Epithelial cell of prostate (primary cell): ENCODE results near the gene CDKN2B-AS1.

Source experiments
- DNase-seq: peaks from one replicate; pipeline ENCODE4 v3.0.0-alpha.2; 2011; ENCODE audit warnings: low read depth, low spot score
- H3K27ac ChIP-seq: fragments of 450-650 bp; 2 replicates; pipeline ENCODE4 v1.5.1; 2017; ENCODE audit warnings: mild to moderate bottlenecking

CDKN2B-AS1 gene

GRCh38 chr9:22005021-22005701 is 10.6 kb downstream of the CDKN2B-AS1 start:
- H3K27ac ChIP-seq: no peak overlapping the region
- no peak for DNase-seq

GRCh38 chr9:22005702-22006606 is 11.4 kb downstream of the CDKN2B-AS1 start:
- H3K27ac ChIP-seq: no peak overlapping the region
- no peak for DNase-seq

GRCh38 chr9:22008384-22008716 is 13.8 kb downstream of the CDKN2B-AS1 start:
- H3K27ac ChIP-seq: peak overlapping the region; percentile 89
- DNase-seq: no peak

GRCh38 chr9:22008717-22009505 is 14.3 kb downstream of the CDKN2B-AS1 start, which contains the start of gene CDKN2B:
Gene CDKN2B (minus strand): TSS chr9:22009305. CDS start chr9:22008953, 352 bp downstream.
- H3K27ac ChIP-seq: peak within 1 kb of the TSS; percentile 89
- DNase-seq: peak; percentile 79

GRCh38 chr9:22009506-22009867 is 14.9 kb downstream of the CDKN2B-AS1 start:
- no peak for DNase-seq
- peak overlapping the region; percentile 89 for H3K27ac ChIP-seq

GRCh38 chr9:22010866-22011625 is 16.5 kb downstream of the CDKN2B-AS1 start:
- no peak overlapping the region for H3K27ac ChIP-seq
- no peak for DNase-seq

GRCh38 chr9:22022396-22022795 is 27.8 kb downstream of the CDKN2B-AS1 start:
- H3K27ac ChIP-seq: no peak overlapping the region
- DNase-seq: no peak

GRCh38 chr9:22026696-22027095 is 32.1 kb downstream of the CDKN2B-AS1 start:
- no peak overlapping the region for H3K27ac ChIP-seq
- no peak for DNase-seq

- DNase-seq: no peak
- H3K27ac ChIP-seq: no peak overlapping the region
Observed at GRCh38 chr9:22028394-22028793, 33.8 kb downstream of the CDKN2B-AS1 start.

GRCh38 chr9:22029231-22029630 is 34.6 kb downstream of the CDKN2B-AS1 start:
- no peak for DNase-seq
- H3K27ac ChIP-seq: no peak overlapping the region

GRCh38 chr9:22030101-22030598 is 35.6 kb downstream of the CDKN2B-AS1 start:
- peak overlapping the region; percentile 57 for H3K27ac ChIP-seq
- no peak for DNase-seq

- H3K27ac ChIP-seq: peak overlapping the region; percentile 49
- DNase-seq: no peak
Observed at GRCh38 chr9:22031655-22032411, 37.2 kb downstream of the CDKN2B-AS1 start.

GRCh38 chr9:22033012-22033630 is 38.5 kb downstream of the CDKN2B-AS1 start:
- DNase-seq: no peak
- peak overlapping the region; percentile 49 for H3K27ac ChIP-seq

GRCh38 chr9:22035591-22036011 is 41.0 kb downstream of the CDKN2B-AS1 start:
- DNase-seq: no peak
- peak overlapping the region; percentile 90 for H3K27ac ChIP-seq

GRCh38 chr9:22036866-22037626 is 42.5 kb downstream of the CDKN2B-AS1 start:
- H3K27ac ChIP-seq: peak overlapping the region; percentile 90
- peak; percentile 88 for DNase-seq

- DNase-seq: no peak
- peak overlapping the region; percentile 90 for H3K27ac ChIP-seq
Observed at GRCh38 chr9:22037954-22038690, 43.5 kb downstream of the CDKN2B-AS1 start.

GRCh38 chr9:22039258-22039657 is 44.7 kb downstream of the CDKN2B-AS1 start:
- H3K27ac ChIP-seq: no peak overlapping the region
- no peak for DNase-seq
